NCI-H1436 (cell line): ENCODE measurements around the gene CRYBA2.

Source experiments
- DNase-seq: peaks from one replicate; lab custom pipeline; 2025; lab: John Stamatoyannopoulos, UW

Gene CRYBA2

GRCh38 chr2:219023045-219023605 is 29.9 kb upstream of the CRYBA2 start:
- no peak for DNase-seq

DNA sequence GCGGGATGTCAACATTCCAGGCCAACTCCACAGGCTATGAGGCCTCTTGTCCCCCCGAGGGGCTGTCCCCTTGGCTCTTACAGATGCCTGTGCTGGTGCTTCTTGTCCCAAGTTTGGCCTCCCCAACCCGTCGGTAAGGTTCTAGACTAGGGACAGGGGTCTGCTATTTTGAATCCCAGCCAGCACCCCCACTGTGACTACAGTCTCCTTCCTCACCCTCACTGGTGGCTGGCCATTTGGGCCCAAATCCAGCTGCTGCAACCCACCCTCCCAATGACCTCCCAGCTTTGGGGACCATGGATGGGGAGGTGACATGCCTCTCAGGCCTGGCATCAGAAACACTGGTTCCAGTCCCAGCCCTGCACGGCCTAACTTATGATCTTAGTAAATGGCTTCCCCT is 29.4 kb upstream of the CRYBA2 start:
- DNase-seq, result no peak

DNA sequence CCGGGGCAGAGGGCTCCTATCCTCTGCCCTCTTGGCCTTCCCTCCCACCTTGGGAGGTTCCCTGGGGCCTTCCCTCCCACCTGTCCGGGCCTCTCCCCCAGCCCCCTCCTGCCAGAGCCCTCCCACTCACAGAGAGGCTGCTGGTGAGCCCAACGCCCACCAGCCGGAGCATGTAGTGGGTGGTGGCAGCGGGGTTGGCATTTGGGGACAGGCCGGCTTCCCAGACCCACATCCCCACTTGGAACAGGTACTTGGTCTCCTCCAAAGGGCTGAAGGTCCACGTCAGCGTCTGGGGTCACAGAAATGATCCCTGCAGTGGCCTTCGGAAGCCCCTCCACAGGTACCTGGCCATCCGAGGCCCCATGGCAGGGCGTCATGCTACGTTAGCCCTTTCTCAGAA is 28.8 kb upstream of the CRYBA2 start:
- DNase-seq, result no peak

DNA sequence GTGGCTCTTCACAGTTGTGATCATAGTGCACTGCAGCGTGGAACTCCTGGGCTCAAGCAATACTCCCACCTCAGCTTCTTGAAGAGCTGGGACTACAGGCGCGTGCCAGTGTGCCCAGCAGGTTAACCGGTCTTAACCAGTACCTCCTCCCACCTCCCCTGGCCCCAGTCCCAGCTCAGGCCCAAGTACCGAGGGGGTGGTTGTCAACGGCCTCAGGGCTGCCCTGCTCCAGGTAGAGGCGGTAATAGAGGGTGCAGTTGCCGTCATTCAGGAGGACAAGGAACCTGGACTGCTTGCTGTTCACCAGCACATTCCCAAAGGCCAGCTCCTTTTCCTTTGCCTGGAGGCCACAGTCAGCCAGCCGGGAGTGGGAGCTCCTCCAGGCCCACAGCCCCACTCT is 28.4 kb upstream of the CRYBA2 start:
- DNase-seq, result no peak

GRCh38 chr2:219020604-219021365 is 27.6 kb upstream of the CRYBA2 start:
- DNase-seq, result no peak

DNA sequence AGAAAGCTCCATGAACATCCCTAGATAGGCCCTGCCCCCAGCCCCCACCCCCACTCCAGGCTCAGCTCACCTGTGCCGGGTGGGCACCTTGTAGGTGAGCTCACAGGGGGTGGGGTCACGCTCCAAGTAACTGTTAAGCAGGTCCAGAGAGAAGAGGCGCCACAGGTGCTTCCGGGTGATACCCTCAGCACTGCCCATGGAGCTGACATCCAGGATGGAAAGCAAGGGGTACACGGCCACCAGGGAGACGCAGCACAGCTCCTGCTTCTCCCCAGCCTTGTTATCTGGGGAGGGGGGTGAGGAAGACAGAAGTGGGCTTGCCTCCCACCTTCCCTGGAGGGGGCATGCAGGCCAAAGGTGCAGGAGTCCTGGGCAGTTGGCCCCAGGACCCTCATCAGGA is 26.2 kb upstream of the CRYBA2 start:
- DNase-seq, result no peak

DNA sequence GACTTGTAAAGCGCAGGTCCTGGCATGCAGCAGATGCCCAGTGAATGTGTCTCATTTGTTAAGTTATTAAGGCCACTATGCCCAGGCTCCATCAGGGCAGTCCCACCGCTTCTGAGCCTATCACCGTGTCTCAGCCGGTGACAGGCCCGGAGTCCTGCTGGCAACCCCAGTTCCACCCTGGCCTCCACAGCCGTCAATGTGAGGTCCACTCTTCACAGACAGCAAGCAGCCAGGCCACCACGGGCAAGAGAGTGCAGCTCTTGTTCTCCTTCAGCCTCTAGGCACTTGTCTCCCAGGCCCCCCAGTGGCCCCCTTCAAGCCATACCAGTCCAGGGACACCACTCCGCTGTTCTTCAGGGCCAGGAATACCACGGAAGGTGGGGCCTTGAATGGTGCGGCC is 25.5 kb upstream of the CRYBA2 start:
- no peak for DNase-seq

GRCh38 chr2:219018286-219018685 is 25.1 kb upstream of the CRYBA2 start:
- DNase-seq, result no peak

GRCh38 chr2:219017201-219017931 is 24.1 kb upstream of the CRYBA2 start:
- DNase-seq, result no peak

DNA sequence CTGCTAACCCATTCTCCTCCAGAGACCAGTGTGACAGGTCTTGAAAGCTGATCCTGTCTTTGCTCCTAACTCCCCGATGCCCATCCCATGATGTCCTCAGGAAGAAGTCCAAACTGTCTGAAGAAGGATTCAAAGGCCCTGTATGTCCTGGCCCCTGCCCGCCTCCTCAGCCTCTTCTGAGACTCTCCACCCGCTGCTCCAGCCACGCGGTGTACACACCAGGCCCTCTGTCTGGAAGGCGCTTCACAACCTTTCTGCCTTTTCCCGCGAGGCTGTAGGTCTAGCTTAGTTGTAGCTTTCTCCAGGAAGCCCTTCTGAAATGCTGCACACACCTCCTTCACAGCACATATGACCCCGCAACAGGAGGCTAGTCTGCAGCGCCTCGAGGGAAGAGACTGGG is 23.5 kb upstream of the CRYBA2 start:
- DNase-seq, result no peak

DNA sequence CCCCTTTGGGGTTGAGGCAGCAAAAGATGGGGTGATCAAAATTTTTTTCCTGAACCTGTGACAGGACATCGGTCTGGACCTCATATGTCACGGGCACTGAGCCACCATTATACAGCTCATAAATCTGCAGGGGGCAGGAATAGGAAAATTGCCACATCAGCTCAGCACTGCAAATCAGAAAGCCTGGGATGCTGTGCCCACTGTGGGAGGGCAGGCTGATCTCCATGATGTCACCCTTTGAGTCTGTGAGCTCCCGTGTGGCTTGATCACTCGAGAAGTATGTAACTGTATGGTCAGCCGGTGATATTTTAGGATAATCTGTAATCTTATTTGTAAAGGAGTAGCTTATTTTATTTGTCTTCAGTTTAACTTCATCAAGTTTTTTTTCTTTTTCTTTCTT is 17.7 kb upstream of the CRYBA2 start:
- DNase-seq, result no peak

- DNase-seq, result peak; percentile 31
These were observed 17.0 kb upstream of the CRYBA2 start for GRCh38 chr2:219010162-219010756.

- no peak for DNase-seq
These were observed 16.1 kb upstream of the CRYBA2 start for GRCh38 chr2:219009294-219009693.

- DNase-seq, result no peak
These were observed 10.8 kb upstream of the CRYBA2 start for GRCh38 chr2:219003979-219004378.

DNA sequence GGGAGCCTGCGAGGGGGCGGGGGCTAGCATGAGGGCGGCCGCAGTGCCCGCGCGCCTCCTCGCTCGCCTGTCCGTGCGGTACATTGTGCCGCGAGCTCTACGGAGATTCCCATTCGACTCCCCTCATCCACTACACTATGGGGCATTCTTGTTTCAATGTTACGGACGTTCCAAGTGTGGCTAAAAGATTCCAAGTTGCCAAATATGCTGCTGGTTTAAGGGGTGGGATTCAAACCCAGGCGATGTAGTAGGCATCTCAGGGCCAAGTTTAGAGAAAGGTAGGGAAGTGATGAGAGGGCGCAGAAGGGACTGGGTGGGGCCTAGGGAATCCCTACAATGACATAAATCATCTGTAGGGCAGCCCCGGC is 10.0 kb upstream of the CRYBA2 start:
- no peak for DNase-seq

DNA sequence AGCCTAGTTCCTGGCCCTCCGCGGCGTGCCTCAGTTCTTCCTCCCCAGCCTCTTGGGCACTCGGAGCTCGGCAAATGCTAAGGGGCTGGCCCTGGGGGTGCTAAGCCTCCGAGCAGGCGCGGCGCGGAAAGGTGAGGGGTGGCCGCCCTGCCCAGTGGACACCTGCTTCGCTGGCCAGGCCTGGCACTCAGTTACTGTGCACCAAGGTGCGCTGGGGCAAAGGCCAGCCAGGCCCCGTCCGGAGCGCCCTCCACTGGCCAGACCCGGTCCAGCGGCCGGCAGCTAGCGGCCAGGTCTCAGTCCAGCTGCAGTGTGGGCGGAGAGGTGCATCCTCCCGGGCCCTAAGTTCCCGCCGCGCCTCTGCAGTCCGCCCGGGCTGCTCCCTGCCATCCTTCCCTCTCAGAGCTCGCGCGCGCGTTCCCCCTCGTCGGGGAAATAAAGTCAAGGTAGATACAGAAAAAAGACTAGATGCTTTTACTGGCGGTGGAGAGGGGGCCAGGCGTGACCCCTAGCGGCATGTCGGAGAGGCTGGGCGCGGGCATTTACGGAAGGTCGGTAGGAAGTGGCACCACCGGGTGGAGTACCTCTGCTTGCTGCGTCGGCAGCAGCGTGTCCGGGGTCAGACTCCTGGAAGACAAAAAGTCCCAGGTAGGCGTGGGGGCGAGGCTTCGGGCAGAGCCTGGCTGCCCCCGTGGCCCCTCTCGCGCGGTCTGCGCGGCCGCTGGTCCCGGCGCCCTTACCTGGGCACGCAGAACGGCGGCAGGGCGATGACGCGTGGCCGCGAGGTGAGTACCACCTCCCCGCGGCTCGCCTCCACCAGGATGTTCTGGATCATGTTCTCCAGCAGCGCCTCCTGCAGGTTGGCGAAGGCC is 9.4 kb upstream of the CRYBA2 start:
- DNase-seq, result peak; percentile 84

- DNase-seq, result peak; percentile 95
These were observed 8.6 kb upstream of the CRYBA2 start for GRCh38 chr2:219001577-219002394.

DNA sequence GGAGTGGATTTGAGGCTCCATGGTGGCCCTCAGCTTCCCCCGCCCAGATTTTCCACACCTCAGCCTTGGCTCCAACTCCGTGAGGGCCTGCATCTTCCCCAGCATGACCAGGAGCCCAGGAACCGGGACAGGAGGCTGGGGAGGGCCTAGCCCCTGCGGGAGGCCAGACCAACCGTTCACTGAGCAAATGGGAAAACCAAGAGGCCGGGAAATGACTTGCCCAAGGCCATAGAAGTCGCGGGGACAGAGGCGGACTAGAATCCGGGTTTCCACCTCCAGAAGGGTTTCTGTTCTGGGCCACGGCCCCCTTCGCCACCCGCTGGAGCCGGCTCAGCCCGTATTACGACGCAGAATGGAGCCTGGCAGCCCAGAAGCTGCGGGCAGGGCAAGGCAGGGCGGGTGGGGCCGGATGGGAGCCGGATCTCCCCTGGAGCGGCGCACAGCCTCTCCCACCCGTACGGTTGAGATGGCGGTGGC is 7.9 kb upstream of the CRYBA2 start:
- no peak for DNase-seq

GRCh38 chr2:219000569-219000960 is 7.3 kb upstream of the CRYBA2 start:
- peak; percentile 40 for DNase-seq

- peak; percentile 79 for DNase-seq
These were observed 6.8 kb upstream of the CRYBA2 start for GRCh38 chr2:218999881-219000568.
